Esophagus squamous epithelium (tissue), 5 donors: ENCODE data around the gene SFXN5. TPM values are rescaled to one million over a fixed set of nuclear protein-coding genes. Genes with fewer than 3 reads are reported as not detected.

Experiments
- DNase-seq: peaks from one replicate; lab custom pipeline; 2025; lab: John Stamatoyannopoulos, UW
- H3K27ac ChIP-seq, 4 donors: fragments of 200-600 bp; sonication (generic); one replicate each; pipeline ENCODE4 v1.5.1; 2016 to 2019; ENCODE audit warnings: mild to moderate bottlenecking in 1 of 4
- H3K27me3 ChIP-seq, 4 donors: fragments of 200-600 bp; sonication (generic); 1 replicate in 3 of 4; 2 replicates in 1 of 4; pipeline versions ENCODE4 v1.5.1 to v1.6.0; 2017 to 2021; ENCODE audit warnings: antibody characterized with exemption in 1 of 4
- H3K36me3 ChIP-seq, 3 donors: fragments of 200-600 bp; sonication (generic); one replicate each; pipeline ENCODE4 v1.5.1; 2016 to 2019
- H3K4me1 ChIP-seq, 3 donors: fragments of 200-600 bp; sonication (generic); one replicate each; pipeline ENCODE4 v1.5.1; 2017 to 2019
- H3K4me3 ChIP-seq, 4 donors: fragments of 200-600 bp; sonication (generic); 1 replicate in 3 of 4; 2 replicates in 1 of 4; pipeline ENCODE4 v1.5.1; 2016 to 2019; ENCODE audit warnings: mild to moderate bottlenecking in 2 of 4, moderate library complexity in 1 of 4
- H3K9me3 ChIP-seq, 3 donors: fragments of 200-600 bp; sonication (generic); one replicate each; pipeline ENCODE4 v1.5.1; 2016 to 2019
- POLR2A ChIP-seq, 4 donors: fragments of 450-650 bp; IDR thresholded peaks; one replicate each; pipeline ENCODE4 v1.6.1; 2017; ENCODE audit warnings: antibody characterized with exemption in 4 of 4, mild to moderate bottlenecking in 4 of 4, moderate library complexity in 3 of 4
- WGBS, 2 donors: methylation state at CpG; one replicate each; pipeline ENCODE4 v1.1.5; 2018; 5-methylcytosine and 5-hydroxymethylcytosine counted together
- intact Hi-C: fragments of 100-400 bp; cut with DNase I; formaldehyde crosslinking; loops from one replicate; pipeline ENCODE4 v1.15.0; 2022
- total RNA-seq, 4 donors: library from RNA; depleted of rRNA; stranded (reverse); fragments of >200 nt; gene quantifications; one replicate each; pipeline ENCODE4 v1.1.0, GENCODE V29; 2016
- TF ChIP-seq, protein P1 (sequence below), 6 experiments: fragments of 450-650 bp in 4 of 6; fragments of 200-600 bp in 2 of 6; sonication (generic) in 2 of 6; IDR thresholded peaks; one replicate each; pipeline ENCODE4 v1.5.1; 2016 to 2019; ENCODE audit warnings: antibody characterized with exemption in 6 of 6, mild to moderate bottlenecking in 4 of 6, moderate library complexity in 4 of 6
- donor health status: DM: yes; HTN: yes; CAD: no.

The SFXN5 gene
- total RNA-seq, 4 donors from 2014 or later: 4.2 to 16.4 (median 12.7) TPM

DNA sequence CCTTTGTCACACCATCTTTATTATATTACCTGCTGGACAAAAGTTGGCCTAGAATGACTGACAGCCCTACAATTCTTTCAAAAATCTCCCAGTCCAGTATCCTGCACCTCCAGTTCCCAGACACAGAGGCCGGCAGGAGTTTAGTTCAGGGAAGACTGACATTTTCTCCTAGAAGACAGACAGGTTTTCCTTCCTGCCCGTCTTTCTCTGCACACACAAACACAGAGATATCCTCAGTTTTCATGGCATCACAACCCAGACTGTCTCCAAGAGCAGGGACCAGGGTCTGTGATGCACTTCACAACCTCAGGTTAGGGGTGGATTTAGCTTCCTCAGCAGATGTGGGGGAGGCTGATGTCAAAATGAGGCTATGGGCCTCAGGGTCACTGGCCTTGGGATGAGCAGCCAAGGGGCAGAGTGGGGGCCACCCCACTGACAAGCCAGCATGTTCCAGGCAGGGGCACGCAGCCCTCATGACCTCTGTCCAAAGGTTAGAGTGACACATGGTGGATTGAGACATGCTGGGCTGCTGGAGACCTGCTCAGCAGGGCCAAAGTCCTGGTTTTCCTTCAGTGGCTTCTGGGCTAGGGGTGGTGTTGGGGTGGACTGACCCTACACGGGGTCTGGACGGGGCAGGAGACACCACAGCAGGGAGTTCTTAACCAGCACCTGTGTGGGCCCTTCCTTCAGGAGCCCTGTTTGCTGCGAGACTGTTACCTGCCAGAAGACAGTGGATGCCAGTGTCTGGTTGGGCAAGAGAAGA, 70.5 kb downstream of the SFXN5 start:
- Histone ChIP-seq H3K9me3 (no peaks in the 10 kb centered on the region), H3K27me3 (no peaks in the 10 kb centered on the region), H3K4me1 (no peaks in the 10 kb centered on the region), H3K4me3 (no peak overlapping the region), H3K27ac (no peak overlapping the region), H3K36me3 (peaks cover 0 to 9% (median 0%) of the 10 kb centered on the region in 3 donors)
- intact Hi-C loops: no loop called here
- TF ChIP-seq, protein P1, sequence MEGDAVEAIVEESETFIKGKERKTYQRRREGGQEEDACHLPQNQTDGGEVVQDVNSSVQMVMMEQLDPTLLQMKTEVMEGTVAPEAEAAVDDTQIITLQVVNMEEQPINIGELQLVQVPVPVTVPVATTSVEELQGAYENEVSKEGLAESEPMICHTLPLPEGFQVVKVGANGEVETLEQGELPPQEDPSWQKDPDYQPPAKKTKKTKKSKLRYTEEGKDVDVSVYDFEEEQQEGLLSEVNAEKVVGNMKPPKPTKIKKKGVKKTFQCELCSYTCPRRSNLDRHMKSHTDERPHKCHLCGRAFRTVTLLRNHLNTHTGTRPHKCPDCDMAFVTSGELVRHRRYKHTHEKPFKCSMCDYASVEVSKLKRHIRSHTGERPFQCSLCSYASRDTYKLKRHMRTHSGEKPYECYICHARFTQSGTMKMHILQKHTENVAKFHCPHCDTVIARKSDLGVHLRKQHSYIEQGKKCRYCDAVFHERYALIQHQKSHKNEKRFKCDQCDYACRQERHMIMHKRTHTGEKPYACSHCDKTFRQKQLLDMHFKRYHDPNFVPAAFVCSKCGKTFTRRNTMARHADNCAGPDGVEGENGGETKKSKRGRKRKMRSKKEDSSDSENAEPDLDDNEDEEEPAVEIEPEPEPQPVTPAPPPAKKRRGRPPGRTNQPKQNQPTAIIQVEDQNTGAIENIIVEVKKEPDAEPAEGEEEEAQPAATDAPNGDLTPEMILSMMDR (IDR thresholded peaks at IDR 0.05): no peak
- no peak for TF ChIP-seq POLR2A (IDR thresholded peaks at IDR 0.05)
- DNase-seq: no peak
- 98 to 100% methylated on average over 2 to 4 of the region's 6 CpGs for WGBS, 2 donors

DNA sequence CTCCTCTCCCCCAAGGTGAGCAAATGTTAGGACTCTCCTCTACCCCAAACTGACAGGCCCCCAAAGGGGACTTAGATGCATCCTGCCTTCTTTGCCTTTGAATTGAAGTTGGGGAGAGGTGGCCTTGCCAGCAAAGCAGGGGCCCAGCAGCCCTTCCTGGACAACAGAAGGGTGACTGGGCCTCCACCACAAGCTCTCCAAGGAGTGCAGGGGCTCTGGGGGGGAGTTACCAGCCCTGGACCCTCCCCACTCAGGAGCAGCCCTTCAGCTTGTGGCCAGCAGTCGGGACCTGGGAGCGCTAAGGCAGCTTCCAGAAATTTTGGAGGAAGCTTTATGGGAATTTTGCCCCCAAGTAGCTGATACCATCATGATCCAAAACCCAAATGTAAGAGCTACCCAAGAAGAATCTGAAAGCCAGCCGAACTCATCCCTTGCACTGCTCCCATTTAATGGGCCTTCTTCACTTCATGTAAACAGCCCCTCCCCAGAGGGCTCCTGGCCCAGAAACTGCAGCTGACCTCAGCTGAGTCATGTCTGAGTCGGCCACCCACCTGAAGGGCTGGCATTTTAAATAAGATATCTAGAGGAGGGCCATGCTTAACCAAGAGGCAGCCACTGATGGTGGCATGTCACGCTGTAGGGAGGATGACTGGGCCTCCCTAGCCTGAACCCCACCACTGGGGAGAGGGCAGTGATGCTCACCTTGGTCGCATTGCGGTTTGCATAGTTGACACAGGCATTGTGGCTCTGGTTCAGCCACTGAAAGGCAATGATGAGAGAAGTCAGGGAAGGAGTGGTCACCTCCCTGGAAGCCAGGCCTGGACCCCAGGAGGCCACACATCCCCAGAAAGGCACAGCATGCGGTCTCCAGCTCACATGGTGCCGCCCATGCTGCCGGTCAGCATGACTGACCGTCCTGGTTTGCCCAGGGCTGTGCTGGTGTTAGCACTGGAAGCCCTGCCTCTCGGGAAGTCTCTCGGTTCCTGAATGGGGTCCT, 71.5 kb downstream of the SFXN5 start:
- H3K4me3 ChIP-seq: no peak overlapping the region
- no peak for DNase-seq
- no peaks in the 10 kb centered on the region for H3K4me1 ChIP-seq
- intact Hi-C loops: no loop called here
- 92 to 93% methylated on average over 8 to 10 of the region's 13 CpGs for WGBS, 2 donors
- no peak overlapping the region for H3K27ac ChIP-seq
- no peaks in the 10 kb centered on the region for H3K9me3 ChIP-seq
- peaks cover 0 to 9% (median 0%) of the 10 kb centered on the region in 3 donors for H3K36me3 ChIP-seq
- no peaks in the 10 kb centered on the region for H3K27me3 ChIP-seq
- TF ChIP-seq, protein P1 (IDR thresholded peaks at IDR 0.05): no peak
- TF ChIP-seq POLR2A (IDR thresholded peaks at IDR 0.05): no peak

DNA sequence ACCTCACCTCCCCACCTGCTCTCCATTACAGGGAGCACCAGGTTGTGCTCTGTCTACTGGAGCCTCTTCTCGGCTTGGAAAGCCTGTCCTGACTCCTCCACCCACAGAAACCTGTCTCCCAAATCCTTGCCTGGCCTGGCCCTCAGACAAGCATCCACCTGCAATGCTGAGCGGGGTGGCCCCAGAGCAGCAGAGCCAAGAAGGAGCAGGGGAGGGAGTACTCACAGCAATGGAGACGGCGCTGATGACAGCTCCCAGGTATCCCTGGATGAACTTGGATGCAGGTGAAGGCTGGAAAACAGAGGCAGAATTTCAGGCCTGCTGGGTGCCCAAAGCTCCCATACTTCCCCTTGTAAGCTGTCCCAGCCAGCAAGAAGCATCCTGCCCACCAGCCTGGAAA, 72.8 kb downstream of the SFXN5 start:
- H3K27me3 ChIP-seq: no peaks in the 10 kb centered on the region
- H3K36me3 ChIP-seq: peaks cover 0 to 9% (median 0%) of the 10 kb centered on the region in 3 donors
- H3K4me3 ChIP-seq: no peak overlapping the region
- intact Hi-C loops: no loop called here
- H3K4me1 ChIP-seq: no peaks in the 10 kb centered on the region
- TF ChIP-seq, protein P1 (IDR thresholded peaks at IDR 0.05): no peak
- TF ChIP-seq POLR2A (IDR thresholded peaks at IDR 0.05): no peak
- 41 to 50% methylated on average over 1 to 3 of the region's 4 CpGs for WGBS, 2 donors
- H3K9me3 ChIP-seq: no peaks in the 10 kb centered on the region
- no peak for DNase-seq
- H3K27ac ChIP-seq: no peak overlapping the region

DNA sequence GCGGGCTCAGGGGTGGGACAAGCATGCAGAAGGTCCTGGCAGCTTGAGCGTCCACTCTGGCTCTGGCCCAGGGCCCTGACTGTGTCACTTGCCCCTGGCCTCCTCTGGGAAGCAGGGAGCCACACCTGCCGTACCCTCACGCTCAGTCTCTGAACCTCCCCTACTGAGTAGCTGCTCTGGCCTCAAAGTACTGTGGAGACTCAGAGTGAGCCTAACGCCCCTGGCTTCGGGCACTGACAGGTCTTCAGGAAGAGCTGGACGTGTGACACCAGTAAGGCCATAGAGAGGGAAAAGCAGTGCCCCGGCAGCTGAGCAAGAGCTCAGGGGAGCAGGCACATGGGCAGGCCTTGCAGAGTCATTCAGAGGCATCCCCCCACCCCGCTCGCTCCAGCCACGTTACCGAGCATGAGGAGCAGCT, 73.3 kb downstream of the SFXN5 start:
- Histone ChIP-seq H3K27ac (no peak overlapping the region), H3K4me3 (no peak overlapping the region), H3K4me1 (no peaks in the 10 kb centered on the region), H3K9me3 (no peaks in the 10 kb centered on the region), H3K36me3 (peaks cover 0 to 9% (median 0%) of the 10 kb centered on the region in 3 donors), H3K27me3 (no peaks in the 10 kb centered on the region)
- WGBS, 2 donors: 96 to 97% methylated on average over 5 to 12 of the region's 12 CpGs
- no peak for TF ChIP-seq POLR2A (IDR thresholded peaks at IDR 0.05)
- TF ChIP-seq, protein P1 (IDR thresholded peaks at IDR 0.05): no peak
- DNase-seq: no peak
- intact Hi-C loops: no loop called here
